GM23338 (cell line): Measurements from ENCODE around the gene SLC25A42. TPM values are rescaled to one million over a fixed set of nuclear protein-coding genes. Genes with fewer than 3 reads are reported as not detected.

Experiments
- ATAC-seq: fragments of 200-7000 bp; cut with Tn5 transposase; 3 replicates; pipeline ENCODE4 v1.9.1; 2020
- DNase-seq: peaks from one replicate; pipeline ENCODE4 v3.0.0-alpha.2; 2015; ENCODE audit warnings: low spot score
- H2AFZ ChIP-seq: fragments of 200-600 bp; sonication (generic); 2 replicates; pipeline ENCODE4 v1.8.0; 2016; ENCODE audit warnings: antibody characterized with exemption, mild to moderate bottlenecking, moderate library complexity
- H3F3A ChIP-seq: fragments of 200-600 bp; sonication (generic); replicated peaks from 2 replicates; pipeline ENCODE4 v1.8.0; 2017; ENCODE audit warnings: antibody characterized with exemption, mixed run types, low read depth
- H3K27ac ChIP-seq: fragments of 200-600 bp; sonication (generic); 2 replicates; pipeline ENCODE4 v1.6.1; 2016; ENCODE audit warnings: low read depth
- H3K27me3 ChIP-seq: fragments of 200-600 bp; sonication (generic); 2 replicates; pipeline ENCODE4 v1.8.0; 2016; ENCODE audit warnings: mild to moderate bottlenecking, mixed run types, moderate library complexity; ENCODE audit not compliant: insufficient read depth
- H3K36me3 ChIP-seq: fragments of 200-600 bp; sonication (generic); 2 replicates; pipeline ENCODE4 v1.8.0; 2016; ENCODE audit warnings: mild to moderate bottlenecking; ENCODE audit not compliant: insufficient read depth
- H3K4me1 ChIP-seq: fragments of 200-600 bp; sonication (generic); 2 replicates; pipeline ENCODE4 v1.8.0; 2016; ENCODE audit warnings: mild to moderate bottlenecking, moderate library complexity; ENCODE audit not compliant: insufficient read depth
- H3K4me2 ChIP-seq: fragments of 200-600 bp; sonication (generic); 2 replicates; pipeline ENCODE4 v1.7.1; 2017; ENCODE audit warnings: mixed run types
- H3K4me3 ChIP-seq: fragments of 200-600 bp; sonication (generic); 2 replicates; pipeline ENCODE4 v1.6.1; 2016; ENCODE audit warnings: mixed run types
- H3K79me2 ChIP-seq: fragments of 200-600 bp; sonication (generic); replicated peaks from 2 replicates; pipeline ENCODE4 v1.8.0; 2017; ENCODE audit warnings: mild to moderate bottlenecking; ENCODE audit not compliant: insufficient read depth
- H3K9me2 ChIP-seq: fragments of 200-600 bp; sonication (generic); 2 replicates; pipeline ENCODE4 v1.8.0; 2017; ENCODE audit not compliant: insufficient read depth
- H4K20me1 ChIP-seq: fragments of 200-600 bp; sonication (generic); replicated peaks from 2 replicates; pipeline ENCODE4 v1.8.0; 2017; ENCODE audit warnings: mild to moderate bottlenecking; ENCODE audit not compliant: insufficient read depth
- H3K27ac Mint-ChIP-seq: 2 replicates; pipeline ENCODE4 v1.8.0; 2020; ENCODE audit warnings: inconsistent platforms, mild to moderate bottlenecking, moderate library complexity, mixed read lengths
- H3K27me3 Mint-ChIP-seq: 3 replicates; pipeline ENCODE4 v1.8.0; 2022; ENCODE audit warnings: low read depth, mild to moderate bottlenecking, moderate library complexity, mixed read lengths, inconsistent platforms; ENCODE audit not compliant: insufficient read depth, poor library complexity
- H3K36me3 Mint-ChIP-seq: 3 replicates; pipeline ENCODE4 v1.8.0; 2021; ENCODE audit warnings: low read depth, mild to moderate bottlenecking, inconsistent platforms, moderate library complexity, mixed read lengths
- H3K4me1 Mint-ChIP-seq: 3 replicates; pipeline ENCODE4 v1.8.0; 2020; ENCODE audit warnings: mild to moderate bottlenecking, inconsistent platforms, mixed read lengths
- H3K4me3 Mint-ChIP-seq: 3 replicates; pipeline ENCODE4 v1.8.0; 2021; ENCODE audit warnings: moderate library complexity, mild to moderate bottlenecking, inconsistent platforms, mixed read lengths
- H3K9me3 Mint-ChIP-seq: 3 replicates; pipeline ENCODE4 v1.8.0; 2020; ENCODE audit warnings: moderate library complexity, mild to moderate bottlenecking, inconsistent platforms, mixed read lengths
- CREB1 ChIP-seq: fragments of 250-450 bp; sonication (Bioruptor Pico); IDR thresholded peaks from 2 replicates; pipeline ENCODE4 v1.5.0; 2020; ENCODE audit warnings: low read depth, mild to moderate bottlenecking, moderate library complexity
- CTCF ChIP-seq, 2 experiments: fragments of 200-600 bp in 1 of 2; sonication (generic) in 1 of 2; conservative IDR thresholded peaks; 2 replicates each; pipeline versions ENCODE4 v1.5.1 to v1.6.1; 2016 to 2017; ENCODE audit warnings: antibody characterized with exemption in 2 of 2, low read depth in 2 of 2, mild to moderate bottlenecking in 2 of 2, moderate library complexity in 1 of 2
- ETS1 ChIP-seq: IDR thresholded peaks from 2 replicates; pipeline ENCODE4 v1.6.1; 2016; ENCODE audit warnings: antibody characterized with exemption
- POLR2AphosphoS5 ChIP-seq: IDR thresholded peaks from 2 replicates; pipeline ENCODE4 v1.6.1; 2016; ENCODE audit warnings: antibody characterized with exemption, low read depth
- STAT1 ChIP-seq: IDR thresholded peaks from one replicate; pipeline ENCODE4 v1.6.1; 2016; ENCODE audit warnings: antibody characterized with exemption; ENCODE audit not compliant: unreplicated experiment
- ZNF462 ChIP-seq: fragments of 250-450 bp; sonication (Bioruptor Pico); IDR thresholded peaks from 2 replicates; pipeline ENCODE4 v1.5.0; 2020; ENCODE audit warnings: mild to moderate bottlenecking, moderate library complexity
- polyA plus RNA-seq: library from polyadenylated mRNA; unstranded; fragments of >200 nt; fragmentation: Nextera tagmentation; extraction: Ambion mirVana; gene quantifications from 2 replicates; pipeline ENCODE4 v1.2.1, GENCODE V29; 2016
- total RNA-seq: library from RNA; depleted of rRNA; stranded (reverse); fragments of >200 nt; shearing (Covaris generic); gene quantifications from 2 replicates; pipeline ENCODE4 v1.2.3, GENCODE V29; 2014

Gene SLC25A42
- total and polyA plus RNA-seq, 2 experiments from 2014 or later: 7.3 to 7.6 TPM

- Histone ChIP-seq H3K27me3 (no peaks in the 10 kb centered on the region), H2AFZ (peak overlapping the region; percentile 95), H3K27ac (peak overlapping the region; percentile 66), H4K20me1 (peaks cover 4% of the 10 kb centered on the region), H3K4me1 (peaks cover 9% of the 10 kb centered on the region; the same call in 1 of the 2 replicates), H3K36me3 (peaks cover 9% of the 10 kb centered on the region; the same call in 1 of the 2 replicates), H3F3A (0 out of 2 replicates have a peak, but pooled peaks cover 8% of the 10 kb centered on the region), H3K4me2 (peak overlapping the region; percentile 94), H3K9me2 (no peaks in the 10 kb centered on the region), H3K4me3 (peak overlapping the region; percentile 64), H3K79me2 (no peaks in the 10 kb centered on the region)
- DNase-seq (peak; percentile 99), ATAC-seq (peak; percentile 94)
- Mint-ChIP-seq H3K36me3 (peaks cover 35% of the 10 kb centered on the region), H3K4me1 (no peaks in the 10 kb centered on the region; the same call in 2 of the 3 replicates), H3K9me3 (peaks cover 13% of the 10 kb centered on the region), H3K27me3 (peaks cover 4% of the 10 kb centered on the region), H3K27ac (peak overlapping the region; percentile 44; the same call in 1 of the 2 replicates), H3K4me3 (peak overlapping the region; percentile 66)
- TF ChIP-seq ETS1 (peak; percentile 51), STAT1 (no peak), CTCF (conservative IDR thresholded peaks at IDR 0.05; ENCODE audit: low read depth in 2 of 2) (peak in 1 of 2 experiments; percentile 57; a peak in 3 of 4 replicates), CREB1 (CRISPR knock-in tag) (0 out of 2 replicates have a peak, but pooled peaks have one; percentile 10), ZNF462 (CRISPR knock-in tag) (no peak), POLR2AphosphoS5 (peak; percentile 63; the same call in 1 of the 2 replicates)
Measured at GRCh38 chr19:19120308-19121231, 56.8 kb downstream of the SLC25A42 start.
